ENCODE results near the gene BTBD6. TPM values are rescaled to one million over a fixed set of nuclear protein-coding genes. Genes with fewer than 3 reads are reported as not detected.

The BTBD6 gene
- total and polyA plus RNA-seq, 9 of the 15 experiments (the other 6 are each of a cell fraction or from before 2014, with no cell fraction given) = not detected

- Histone ChIP-seq H3K9me3 (replicated peaks; ENCODE audit: control insufficient read depth, insufficient read depth, low read depth, low read length) (no peaks in the 10 kb centered on the region), H2AFZ (ENCODE audit: low read depth, low read length) (no peak overlapping the region), H3K4me3 (no peak overlapping the region), H3K4me1 (replicated peaks in 1 of 2; ENCODE audit: control insufficient read depth in 2 of 2, insufficient read depth in 2 of 2, low read length in 2 of 2) (peaks cover 0 to 29% of the 10 kb centered on the region in 2 experiments; a peak in 3 of 5 replicates), H4K20me1 (replicated peaks; ENCODE audit: control insufficient read depth, insufficient read depth, low read length) (peaks cover 10% of the 10 kb centered on the region; the same call in 1 of the 2 replicates), H3K27ac (ENCODE audit: extremely low read depth, low read depth, low read length) (no peak overlapping the region), H3K4me2 (ENCODE audit: insufficient read depth, low read length) (no peak overlapping the region), H3K79me2 (ENCODE audit: control insufficient read depth, insufficient read depth, low read length) (peaks cover 52% of the 10 kb centered on the region), H3K27me3 (ENCODE audit: control insufficient read depth in 2 of 2, insufficient read depth in 2 of 2, low read length in 2 of 2) (no peaks in the 10 kb centered on the region), H3K9me1 (ENCODE audit: control insufficient read depth, insufficient read depth, low read length) (no peaks in the 10 kb centered on the region), H3K36me3 (ENCODE audit: control insufficient read depth, insufficient read depth, low read length) (no peaks in the 10 kb centered on the region), H3K9ac (ENCODE audit: insufficient read depth in 1 of 2, low read depth in 2 of 2, low read length in 2 of 2) (peak overlapping the region in 1 of 2 experiments; percentile 17; a peak in 1 of 4 replicates)
- no peak for DNase-seq (ENCODE audit: extremely low read depth in 1 of 4, low spot score in 3 of 4)
- BruUV-seq (replicated peaks) = no TSS peak
- no peak for FAIRE-seq
- intact Hi-C loops (cut with micrococcal nuclease) = no loop called here
- POLR2A ChIA-PET = no interaction called here
- TF ChIP-seq ZNF316 (IDR thresholded peaks at IDR 0.05) (no peak), ZNF436 (CRISPR knock-in tag; IDR thresholded peaks at IDR 0.05) (no peak), EHMT2 (IDR thresholded peaks at IDR 0.05) (no peak), KDM1A (IDR thresholded peaks at IDR 0.05) (no peak), HDAC6 (IDR thresholded peaks at IDR 0.05; ENCODE audit: low read depth, low read length) (no peak), KAT8 (IDR thresholded peaks at IDR 0.05; ENCODE audit: low read depth) (no peak), PRPF4 (IDR thresholded peaks at IDR 0.05; ENCODE audit: insufficient read depth, low read depth, low read length, poor library complexity, severe bottlenecking) (no peak), POLR2B (IDR thresholded peaks at IDR 0.05; ENCODE audit: low read depth, partially characterized antibody) (no peak), MED1 (CRISPR knock-in tag; IDR thresholded peaks at IDR 0.05; ENCODE audit: borderline replicate concordance) (no peak), ZNF507 (tag; conservative IDR thresholded peaks at IDR 0.05) (no peak), ZNF408 (CRISPR knock-in tag; IDR thresholded peaks at IDR 0.05; ENCODE audit: low read depth) (no peak), SNRNP70 (optimal IDR thresholded peaks at IDR 0.05; ENCODE audit: low read depth, low read length) (no peak), ZNF830 (CRISPR knock-in tag; IDR thresholded peaks at IDR 0.05) (no peak), ZBTB9 (CRISPR knock-in tag; IDR thresholded peaks at IDR 0.05) (no peak), ZC3H8 (IDR thresholded peaks at IDR 0.05) (no peak), NEUROD1 (IDR thresholded peaks at IDR 0.05; ENCODE audit: borderline replicate concordance, low read depth, low read length, partially characterized antibody) (no peak), SRF (CRISPR knock-in tag; IDR thresholded peaks at IDR 0.05) (no peak), SIX5 (IDR thresholded peaks at IDR 0.05; ENCODE audit: borderline replicate concordance in 1 of 2, insufficient read depth in 1 of 2, low read depth in 1 of 2, low read length in 2 of 2) (no peak), MEIS2 (IDR thresholded peaks at IDR 0.05; ENCODE audit: partially characterized antibody) (no peak)
- in situ Hi-C loops (cut with MboI) = no loop called here
- 77% methylated on average over 9 of the region's 26 CpGs for WGBS (ENCODE audit: insufficient coverage, low coverage, missing lambda C conversion rate)
- no peak for ATAC-seq
- CTCF ChIA-PET (ENCODE audit: low intra/inter-chr PET ratio) = no interaction called here
Observed at GRCh38 chr14:105292826-105293711, 44.7 kb downstream of the BTBD6 start.
